Bronchial epithelial cell (primary cell): ENCODE results near the gene CAMTA1. TPM values are rescaled to one million over a fixed set of nuclear protein-coding genes. Genes with fewer than 3 reads are reported as not detected.

Experiments
- DNase-seq: peaks from one replicate; pipeline ENCODE4 v3.0.0-alpha.2; 2010; ENCODE audit warnings: low read depth
- FAIRE-seq: peaks from 2 replicates; lab custom pipeline; 2011; peaks lifted over from hg19 to GRCh38; lab: Jason Lieb, UNC
- H3K27me3 ChIP-seq: 2 replicates; pipeline ENCODE4 v1.5.1; 2011; ENCODE audit warnings: low read length; ENCODE audit not compliant: control insufficient read depth, insufficient read depth
- H3K36me3 ChIP-seq: 2 replicates; pipeline ENCODE4 v1.5.1; 2011; ENCODE audit warnings: low read length; ENCODE audit not compliant: control insufficient read depth, insufficient read depth
- H3K4me3 ChIP-seq: 2 replicates; pipeline ENCODE4 v1.5.1; 2011; ENCODE audit warnings: mild to moderate bottlenecking, low read depth, low read length, control low read depth
- CTCF ChIP-seq: IDR thresholded peaks from 2 replicates; pipeline ENCODE4 v1.5.1; 2011; ENCODE audit warnings: mild to moderate bottlenecking, moderate library complexity, low read length, control low read depth, inconsistent platforms; ENCODE audit not compliant: insufficient read depth, severe bottlenecking
- total RNA-seq: library from RNA; depleted of rRNA; stranded (reverse); fragments of >200 nt; gene quantifications from 2 replicates; pipeline ENCODE4 v1.2.1, GENCODE V29; 2014

CAMTA1 gene
- total RNA-seq, 1 donor from 2014 or later, result 68.2 TPM

- H3K4me3 ChIP-seq, result no peak overlapping the region
- peaks cover 2% of the 10 kb centered on the region for H3K27me3 ChIP-seq
- DNase-seq, result no peak
- H3K36me3 ChIP-seq, result no peaks in the 10 kb centered on the region
- no peak for FAIRE-seq
- no peak for TF ChIP-seq CTCF
Observed at GRCh38 chr1:7355646-7356045, 570.4 kb downstream of the CAMTA1 start.

GRCh38 chr1:7356079-7356478 is 570.8 kb downstream of the CAMTA1 start:
- Histone ChIP-seq H3K36me3 (no peaks in the 10 kb centered on the region), H3K4me3 (no peak overlapping the region), H3K27me3 (peaks cover 2% of the 10 kb centered on the region)
- FAIRE-seq (no peak), DNase-seq (no peak)
- no peak for TF ChIP-seq CTCF

- DNase-seq (no peak), FAIRE-seq (no peak)
- TF ChIP-seq CTCF, result no peak
- Histone ChIP-seq H3K27me3 (peaks cover 2% of the 10 kb centered on the region), H3K36me3 (no peaks in the 10 kb centered on the region), H3K4me3 (no peak overlapping the region)
Observed at GRCh38 chr1:7358425-7358824, 573.2 kb downstream of the CAMTA1 start.

- no peak for DNase-seq
- no peak for TF ChIP-seq CTCF
- H3K36me3 ChIP-seq, result no peaks in the 10 kb centered on the region
- no peak for FAIRE-seq
- peaks cover 2% of the 10 kb centered on the region for H3K27me3 ChIP-seq
- H3K4me3 ChIP-seq, result no peak overlapping the region
Observed at GRCh38 chr1:7360526-7360925, 575.3 kb downstream of the CAMTA1 start.

GRCh38 chr1:7362947-7363346 is 577.7 kb downstream of the CAMTA1 start:
- no peak overlapping the region for H3K4me3 ChIP-seq
- FAIRE-seq, result no peak

More at GRCh38 chr1:7362947-7363346, 577.7 kb downstream of the CAMTA1 start:
- Histone ChIP-seq H3K36me3 (no peaks in the 10 kb centered on the region), H3K27me3 (peaks cover 2% of the 10 kb centered on the region)
- TF ChIP-seq CTCF, result no peak
- DNase-seq, result no peak
